IMR-90 (cell line): ENCODE results near the gene PRR9. TPM values are rescaled to one million over a fixed set of nuclear protein-coding genes. Genes with fewer than 3 reads are reported as not detected.

Source experiments
- ATAC-seq: fragments of 200-7000 bp; cut with Tn5 transposase; 2 replicates; pipeline ENCODE4 v1.9.1; 2020; ENCODE audit warnings: low read depth, mild to moderate bottlenecking, moderate library complexity
- BruUV-seq: library from RNA; stranded (reverse); fragments of 400-500 nt; replicated peaks from 2 replicates; lab custom pipeline; 2021; lab: Mats Ljungman, UMichigan
- CTCF ChIA-PET: fragments of 300-600 bp; formaldehyde crosslinking; extraction: SDS; loops from one replicate; lab custom pipeline; 2021; ENCODE audit warnings: antibody characterized with exemption; lab: Yijun Ruan, JAX
- POLR2A ChIA-PET: fragments of 300-600 bp; sonication (Branson Sonifier 250); formaldehyde crosslinking; loops from one replicate; lab custom pipeline; 2022; ENCODE audit warnings: antibody characterized with exemption; ENCODE audit not compliant: unreplicated experiment; lab: Charles Lee
- DNase-seq: peaks from one replicate; pipeline ENCODE4 v3.0.0; 2013
- H2AFZ ChIP-seq: replicated peaks from 2 replicates; pipeline ENCODE3; 2013; ENCODE audit warnings: low read length, mild to moderate bottlenecking; ENCODE audit not compliant: poor library complexity
- H2AK5ac ChIP-seq: 2 replicates; pipeline ENCODE4 v1.6.1; 2013; ENCODE audit warnings: low read depth, low read length, inconsistent platforms
- H2AK9ac ChIP-seq: replicated peaks from 2 replicates; pipeline ENCODE3; 2013; ENCODE audit warnings: mild to moderate bottlenecking, low read depth, low read length, moderate library complexity; ENCODE audit not compliant: poor library complexity
- H2BK120ac ChIP-seq: 2 replicates; pipeline ENCODE4 v1.6.1; 2013; ENCODE audit warnings: low read depth, low read length, inconsistent platforms
- H2BK15ac ChIP-seq: 3 replicates; pipeline ENCODE4 v1.6.1; 2013; ENCODE audit warnings: low read depth, low read length, inconsistent platforms
- H2BK20ac ChIP-seq: 2 replicates; pipeline ENCODE4 v1.6.1; 2013; ENCODE audit warnings: low read depth, mild to moderate bottlenecking, inconsistent platforms, low read length, moderate library complexity
- H2BK5ac ChIP-seq: 2 replicates; pipeline ENCODE4 v1.6.1; 2013; ENCODE audit warnings: mild to moderate bottlenecking, low read depth, low read length, inconsistent platforms; ENCODE audit not compliant: poor library complexity, severe bottlenecking
- H3K14ac ChIP-seq: replicated peaks from 2 replicates; pipeline ENCODE4 v1.6.1; 2013; ENCODE audit warnings: low read depth, low read length, inconsistent platforms
- H3K18ac ChIP-seq: 2 replicates; pipeline ENCODE4 v1.6.1; 2013; ENCODE audit warnings: low read depth, low read length, control low read depth
- H3K23ac ChIP-seq: 2 replicates; pipeline ENCODE4 v1.6.1; 2013; ENCODE audit warnings: low read depth, low read length, inconsistent platforms
- H3K27ac ChIP-seq: 2 replicates; pipeline ENCODE4 v1.5.1; 2013; ENCODE audit warnings: mild to moderate bottlenecking, control low read depth, low read length; ENCODE audit not compliant: insufficient read depth
- H3K27me3 ChIP-seq: 2 replicates; pipeline ENCODE4 v1.6.1; 2013; ENCODE audit warnings: low read length; ENCODE audit not compliant: control insufficient read depth, insufficient read depth
- H3K36me3 ChIP-seq: 2 replicates; pipeline ENCODE4 v1.6.1; 2013; ENCODE audit warnings: low read length, mixed read lengths; ENCODE audit not compliant: control insufficient read depth, insufficient read depth
- H3K4ac ChIP-seq: 2 replicates; pipeline ENCODE4 v1.6.1; 2013; ENCODE audit warnings: low read depth, low read length, inconsistent platforms
- H3K4me1 ChIP-seq: 2 replicates; pipeline ENCODE4 v1.6.1; 2013; ENCODE audit warnings: low read length, mixed read lengths; ENCODE audit not compliant: control insufficient read depth, insufficient read depth
- H3K4me2 ChIP-seq: 2 replicates; pipeline ENCODE4 v1.6.1; 2013; ENCODE audit warnings: low read depth, mild to moderate bottlenecking, control low read depth, low read length, moderate library complexity
- H3K4me3 ChIP-seq: 2 replicates; pipeline ENCODE4 v1.5.1; 2013; ENCODE audit warnings: low read depth, mild to moderate bottlenecking, control low read depth, low read length, moderate library complexity; ENCODE audit not compliant: insufficient read depth
- H3K56ac ChIP-seq: 2 replicates; pipeline ENCODE4 v1.6.1; 2013; ENCODE audit warnings: low read length, inconsistent platforms; ENCODE audit not compliant: insufficient read depth; ENCODE audit errors: extremely low read depth
- H3K79me1 ChIP-seq, 2 experiments: 2 replicates each; pipeline ENCODE4 v1.6.1; 2013; ENCODE audit warnings: low read length in 2 of 2, inconsistent platforms in 1 of 2, low read depth in 1 of 2
- H3K9ac ChIP-seq: 2 replicates; pipeline ENCODE4 v1.6.1; 2013; ENCODE audit warnings: low read depth, low read length, control low read depth
- H3K9me1 ChIP-seq: 2 replicates; pipeline ENCODE4 v1.6.1; 2013; ENCODE audit warnings: low read length, inconsistent platforms; ENCODE audit not compliant: insufficient read depth
- H3K9me3 ChIP-seq: 2 replicates; pipeline ENCODE4 v1.6.1; 2013; ENCODE audit warnings: low read length; ENCODE audit not compliant: control insufficient read depth, insufficient read depth
- H4K20me1 ChIP-seq: 2 replicates; pipeline ENCODE4 v1.6.1; 2013; ENCODE audit warnings: low read length, inconsistent platforms; ENCODE audit not compliant: insufficient read depth
- H4K5ac ChIP-seq: 2 replicates; pipeline ENCODE4 v1.6.1; 2013; ENCODE audit warnings: mild to moderate bottlenecking, low read depth, low read length, control low read depth
- H4K8ac ChIP-seq, 2 experiments: 2 replicates each; pipeline ENCODE4 v1.6.1; 2013; ENCODE audit warnings: low read depth in 2 of 2, low read length in 2 of 2, control low read depth in 1 of 2, inconsistent platforms in 1 of 2
- H4K91ac ChIP-seq: 2 replicates; pipeline ENCODE4 v1.6.1; 2013; ENCODE audit warnings: low read depth, low read length, inconsistent platforms; ENCODE audit not compliant: insufficient read depth
- BHLHE40 ChIP-seq: fragments of 150-350 bp; IDR thresholded peaks from 2 replicates; pipeline ENCODE4 v1.6.1; 2016; ENCODE audit warnings: mild to moderate bottlenecking, low read depth, low read length
- CEBPB ChIP-seq: IDR thresholded peaks from 2 replicates; pipeline ENCODE4 v1.6.1; 2012; ENCODE audit warnings: low read depth, low read length, improper control_type of control experiment
- CHD1 ChIP-seq: IDR thresholded peaks from 2 replicates; pipeline ENCODE4 v1.6.1; 2012; ENCODE audit warnings: low read depth, low read length, improper control_type of control experiment
- CTCF ChIP-seq: conservative IDR thresholded peaks from 2 replicates; pipeline ENCODE4 v1.5.1; 2012; ENCODE audit warnings: mild to moderate bottlenecking, low read depth, low read length, improper control_type of control experiment
- ELK1 ChIP-seq: fragments of 150-350 bp; IDR thresholded peaks from 2 replicates; pipeline ENCODE4 v1.6.1; 2016; ENCODE audit warnings: low read depth, mild to moderate bottlenecking, low read length, moderate library complexity, borderline replicate concordance
- FOS ChIP-seq: fragments of 150-350 bp; IDR thresholded peaks from 2 replicates; pipeline ENCODE4 v1.6.1; 2016; ENCODE audit warnings: low read depth, low read length
- MAFK ChIP-seq: IDR thresholded peaks from 2 replicates; pipeline ENCODE4 v1.6.1; 2012; ENCODE audit warnings: low read depth, low read length, improper control_type of control experiment
- MAZ ChIP-seq: IDR thresholded peaks from 2 replicates; pipeline ENCODE4 v1.6.1; 2012; ENCODE audit warnings: low read depth, mild to moderate bottlenecking, low read length, improper control_type of control experiment, moderate library complexity, borderline replicate concordance
- MXI1 ChIP-seq: IDR thresholded peaks from 2 replicates; pipeline ENCODE4 v1.6.1; 2012; ENCODE audit warnings: low read depth, mild to moderate bottlenecking, low read length, moderate library complexity, borderline replicate concordance
- NFE2L2 ChIP-seq: fragments of 150-350 bp; IDR thresholded peaks from 2 replicates; pipeline ENCODE4 v1.6.1; 2016; ENCODE audit warnings: low read depth, mild to moderate bottlenecking, low read length
- POLR2A ChIP-seq: IDR thresholded peaks from 2 replicates; pipeline ENCODE4 v1.6.1; 2012; ENCODE audit warnings: mild to moderate bottlenecking, low read depth, low read length
- RAD21 ChIP-seq: IDR thresholded peaks from 2 replicates; pipeline ENCODE4 v1.6.1; 2012; ENCODE audit warnings: low read length, improper control_type of control experiment
- RCOR1 ChIP-seq: IDR thresholded peaks from 2 replicates; pipeline ENCODE4 v1.6.1; 2012; ENCODE audit warnings: mild to moderate bottlenecking, low read length, improper control_type of control experiment; ENCODE audit not compliant: insufficient replicate concordance
- RFX5 ChIP-seq: IDR thresholded peaks from 2 replicates; pipeline ENCODE4 v1.8.0; 2012; ENCODE audit warnings: low read depth, mild to moderate bottlenecking, low read length, moderate library complexity
- SMC3 ChIP-seq: fragments of 150-350 bp; IDR thresholded peaks from 2 replicates; pipeline ENCODE4 v1.6.1; 2016; ENCODE audit warnings: low read depth, mild to moderate bottlenecking, antibody characterized with exemption, low read length, moderate library complexity
- USF2 ChIP-seq: fragments of 150-350 bp; IDR thresholded peaks from 2 replicates; pipeline ENCODE4 v1.6.1; 2017; ENCODE audit warnings: mild to moderate bottlenecking, antibody characterized with exemption, low read length, low read depth
- WGBS, 2 experiments: methylation state at CpG; one replicate each; pipeline versions ENCODE4 v1.1.5 to v1.1.7; 2013; ENCODE audit warnings: missing lambda C conversion rate in 2 of 2; ENCODE audit not compliant: insufficient read length in 1 of 2; ENCODE audit errors: extremely low coverage in 2 of 2; 5-methylcytosine and 5-hydroxymethylcytosine counted together
- dilution Hi-C: fragments of 300-500 bp; cut with HindIII; formaldehyde crosslinking; loops from one replicate; pipeline ENCODE4 v1.14.3; 2018; ENCODE audit warnings: low sequenced_read_pairs; ENCODE audit not compliant: unreplicated experiment
- in situ Hi-C: fragments of 300-500 bp; cut with MboI; formaldehyde crosslinking; loops from 3 replicates; pipeline ENCODE4 v1.14.3; 2019; ENCODE audit warnings: low sequenced_read_pairs, inconsistent platforms, mixed read lengths
- intact Hi-C: fragments of 100-400 bp; cut with micrococcal nuclease; formaldehyde crosslinking; loops from 2 replicates; pipeline ENCODE4 v1.10.0; 2022
- polyA plus RNA-seq, 3 experiments: library from polyadenylated mRNA; depleted of rRNA; stranded (reverse); fragments of >200 nt; gene quantifications; 2 replicates each; pipeline ENCODE4 v1.2.3, GENCODE V29; 2012; ENCODE audit warnings: low replicate concordance in 1 of 3
- total RNA-seq: library from RNA; depleted of rRNA; stranded (reverse); fragments of >200 nt; gene quantifications from 2 replicates; pipeline ENCODE4 v1.2.3, GENCODE V29; 2012

PRR9 gene
- total and polyA plus RNA-seq, 2 of the 4 experiments (the other 2 are of a cell fraction), result not detected

GRCh38 chr1:153233448-153233847 is 16.1 kb downstream of the PRR9 start:
- H4K20me1 ChIP-seq, result no peaks in the 10 kb centered on the region
- no peak overlapping the region for H3K23ac ChIP-seq
- H3K79me1 ChIP-seq, result no peaks in the 10 kb centered on the region
- H3K4me2 ChIP-seq, result no peak overlapping the region
- H3K9ac ChIP-seq, result no peak overlapping the region
- no peak overlapping the region for H4K8ac ChIP-seq
- H3K4me3 ChIP-seq, result no peak overlapping the region
- H3K9me3 ChIP-seq, result no peaks in the 10 kb centered on the region
- no peak overlapping the region for H2AFZ ChIP-seq
- H3K14ac ChIP-seq, result no peak overlapping the region
- H2BK15ac ChIP-seq, result no peak overlapping the region
- H3K27ac ChIP-seq, result no peak overlapping the region
- DNase-seq (no peak), ATAC-seq (no peak)
- no peak for TF ChIP-seq ELK1
- no peak for TF ChIP-seq MAFK
- no peak for TF ChIP-seq FOS
- no peak for TF ChIP-seq BHLHE40
- no peak for TF ChIP-seq CHD1
- no peak for TF ChIP-seq RFX5
- no peak for TF ChIP-seq SMC3
- no peak for TF ChIP-seq CTCF
- TF ChIP-seq NFE2L2, result no peak
- no peak for TF ChIP-seq RAD21
- no peak for TF ChIP-seq USF2
- TF ChIP-seq RCOR1, result no peak
- TF ChIP-seq CEBPB, result no peak
- TF ChIP-seq MXI1, result no peak
- no peak for TF ChIP-seq MAZ
- no peak for TF ChIP-seq POLR2A
- H3K27me3 ChIP-seq, result no peaks in the 10 kb centered on the region
- in situ Hi-C loops (no loop called here), intact Hi-C loops (no loop called here), dilution Hi-C loops (no loop called here)
- H2BK120ac ChIP-seq, result no peak overlapping the region
- H2BK5ac ChIP-seq, result no peak overlapping the region
- H3K4me1 ChIP-seq, result no peaks in the 10 kb centered on the region
- H2AK5ac ChIP-seq, result no peak overlapping the region
- H4K5ac ChIP-seq, result no peak overlapping the region
- no peak overlapping the region for H2AK9ac ChIP-seq
- no peak overlapping the region for H4K91ac ChIP-seq
- BruUV-seq, result no TSS peak
- CTCF ChIA-PET, result no interaction called here
- no peak overlapping the region for H3K18ac ChIP-seq
- no peak overlapping the region for H3K4ac ChIP-seq
- POLR2A ChIA-PET, result no interaction called here
- no CpG with 5 or more reads among the region's 1 CpG for WGBS, 2 experiments
- no peak overlapping the region for H3K56ac ChIP-seq
- H2BK20ac ChIP-seq, result no peak overlapping the region
- no peaks in the 10 kb centered on the region for H3K36me3 ChIP-seq
- H3K9me1 ChIP-seq, result no peaks in the 10 kb centered on the region
